HepG2 (cell line): ENCODE measurements around the gene SLC22A4. TPM values are rescaled to one million over a fixed set of nuclear protein-coding genes. Genes with fewer than 3 reads are reported as not detected.

ENCODE experiments used
- TAF15 ChIP-seq: fragments of 200-400 bp; formaldehyde crosslinking; IDR thresholded peaks from one replicate; pipeline ENCODE4 v1.6.1; 2018; ENCODE audit warnings: mild to moderate bottlenecking, low read depth, low read length; ENCODE audit not compliant: poor library complexity, severe bottlenecking
- ZNF251 ChIP-seq: sonication (generic); formaldehyde crosslinking; IDR thresholded peaks from 2 replicates; pipeline ENCODE4 v1.9.0; 2021; ENCODE audit warnings: mild to moderate bottlenecking, missing genetic modification reagents
- ZNF598 ChIP-seq: sonication (generic); formaldehyde crosslinking; IDR thresholded peaks from 2 replicates; pipeline ENCODE4 v1.5.1; 2020; ENCODE audit warnings: mild to moderate bottlenecking, missing genetic modification reagents, borderline replicate concordance
- polyA plus RNA-seq, 8 experiments: library from polyadenylated mRNA; depleted of rRNA in 3 of 8; stranded (reverse) in 7 of 8; unstranded in 1 of 8; fragments of >200 nt; fragmentation: Illumina TruSeq in 4 of 8; extraction: Trizol in 4 of 8; gene quantifications; 2 replicates each; pipeline versions ENCODE4 v1.2.1 to v1.2.3, GENCODE V29; 2011 to 2016; ENCODE audit warnings: low read depth in 4 of 8, missing spikeins in 1 of 8, mixed read lengths in 1 of 8; ENCODE audit not compliant: insufficient read depth in 1 of 8
- total RNA-seq, 5 experiments: library from RNA; depleted of rRNA; stranded (reverse); fragments of >200 nt; fragmentation: Illumina TruSeq; extraction: Trizol; gene quantifications; 2 replicates each; pipeline ENCODE4 v1.2.3, GENCODE V29; 2016; ENCODE audit warnings: low read depth in 1 of 5
- TF ChIP-seq, protein P1 (sequence below): sonication (generic); formaldehyde crosslinking; IDR thresholded peaks from 2 replicates; pipeline ENCODE4 v1.4.0; 2020; ENCODE audit warnings: missing genetic modification reagents
- TF ChIP-seq, protein P2 (sequence below): sonication (generic); formaldehyde crosslinking; IDR thresholded peaks from 2 replicates; pipeline ENCODE4 v1.5.1; 2020; ENCODE audit warnings: missing genetic modification reagents, mild to moderate bottlenecking, borderline replicate concordance
- TF ChIP-seq, protein P3 (sequence below): sonication (generic); formaldehyde crosslinking; IDR thresholded peaks from 2 replicates; pipeline ENCODE4 v1.8.0; 2022; ENCODE audit warnings: mild to moderate bottlenecking, missing genetic modification reagents; ENCODE audit not compliant: insufficient replicate concordance
- TF ChIP-seq, protein P4 (sequence below): sonication (generic); formaldehyde crosslinking; conservative IDR thresholded peaks from 2 replicates; pipeline ENCODE4 v1.4.0; 2020; ENCODE audit warnings: missing genetic modification reagents

The SLC22A4 gene
- total and polyA plus RNA-seq, 2 of the 13 experiments (the other 11 are each of a cell fraction or from before 2014, with no cell fraction given): 0.33 to 0.62 TPM

DNA sequence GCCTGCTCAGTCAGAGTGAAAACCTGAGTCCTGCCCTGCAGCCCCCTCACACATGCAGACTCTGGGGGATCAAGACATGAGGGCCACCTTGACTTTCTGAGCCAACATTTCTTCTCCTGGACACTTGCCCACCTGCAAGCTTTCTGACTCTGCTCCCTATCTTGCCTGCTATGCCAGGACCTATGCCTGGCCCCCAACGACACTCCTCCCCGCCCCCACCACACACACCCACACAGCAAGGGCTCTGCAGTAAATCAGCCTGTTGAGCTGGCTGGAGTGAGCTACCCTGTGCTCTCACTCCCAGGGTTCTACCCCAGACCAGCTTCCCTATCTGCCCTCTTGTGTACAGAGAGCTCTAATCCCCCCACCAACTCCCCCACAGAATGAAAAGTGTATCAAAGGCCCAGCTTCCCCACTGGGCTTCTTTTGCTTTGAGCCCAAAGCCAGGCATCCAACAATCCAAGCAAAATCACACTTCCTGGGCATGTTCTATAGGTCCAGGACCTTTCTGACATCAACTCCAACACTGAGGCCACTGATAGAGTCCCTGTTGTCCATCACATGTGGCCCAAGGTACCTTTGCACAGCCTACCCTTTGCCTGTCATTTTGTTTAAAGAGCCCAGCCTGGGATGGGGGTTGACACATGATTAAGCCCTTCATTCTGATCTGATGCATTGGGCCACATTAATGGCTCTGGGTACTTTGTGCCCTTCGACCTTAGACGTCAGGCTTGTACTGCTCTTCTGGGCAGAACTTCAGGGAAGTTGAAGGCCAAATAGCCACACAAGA, 29.5 kb upstream of the SLC22A4 start (continued):
- TF ChIP-seq, protein P1, sequence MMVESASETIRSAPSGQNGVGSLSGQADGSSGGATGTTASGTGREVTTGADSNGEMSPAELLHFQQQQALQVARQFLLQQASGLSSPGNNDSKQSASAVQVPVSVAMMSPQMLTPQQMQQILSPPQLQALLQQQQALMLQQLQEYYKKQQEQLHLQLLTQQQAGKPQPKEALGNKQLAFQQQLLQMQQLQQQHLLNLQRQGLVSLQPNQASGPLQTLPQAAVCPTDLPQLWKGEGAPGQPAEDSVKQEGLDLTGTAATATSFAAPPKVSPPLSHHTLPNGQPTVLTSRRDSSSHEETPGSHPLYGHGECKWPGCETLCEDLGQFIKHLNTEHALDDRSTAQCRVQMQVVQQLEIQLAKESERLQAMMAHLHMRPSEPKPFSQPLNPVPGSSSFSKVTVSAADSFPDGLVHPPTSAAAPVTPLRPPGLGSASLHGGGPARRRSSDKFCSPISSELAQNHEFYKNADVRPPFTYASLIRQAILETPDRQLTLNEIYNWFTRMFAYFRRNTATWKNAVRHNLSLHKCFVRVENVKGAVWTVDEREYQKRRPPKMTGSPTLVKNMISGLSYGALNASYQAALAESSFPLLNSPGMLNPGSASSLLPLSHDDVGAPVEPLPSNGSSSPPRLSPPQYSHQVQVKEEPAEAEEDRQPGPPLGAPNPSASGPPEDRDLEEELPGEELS (CRISPR knock-in tag): no peak
- TF ChIP-seq, protein P2, sequence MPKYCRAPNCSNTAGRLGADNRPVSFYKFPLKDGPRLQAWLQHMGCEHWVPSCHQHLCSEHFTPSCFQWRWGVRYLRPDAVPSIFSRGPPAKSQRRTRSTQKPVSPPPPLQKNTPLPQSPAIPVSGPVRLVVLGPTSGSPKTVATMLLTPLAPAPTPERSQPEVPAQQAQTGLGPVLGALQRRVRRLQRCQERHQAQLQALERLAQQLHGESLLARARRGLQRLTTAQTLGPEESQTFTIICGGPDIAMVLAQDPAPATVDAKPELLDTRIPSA: no peak
- TF ChIP-seq, protein P3, sequence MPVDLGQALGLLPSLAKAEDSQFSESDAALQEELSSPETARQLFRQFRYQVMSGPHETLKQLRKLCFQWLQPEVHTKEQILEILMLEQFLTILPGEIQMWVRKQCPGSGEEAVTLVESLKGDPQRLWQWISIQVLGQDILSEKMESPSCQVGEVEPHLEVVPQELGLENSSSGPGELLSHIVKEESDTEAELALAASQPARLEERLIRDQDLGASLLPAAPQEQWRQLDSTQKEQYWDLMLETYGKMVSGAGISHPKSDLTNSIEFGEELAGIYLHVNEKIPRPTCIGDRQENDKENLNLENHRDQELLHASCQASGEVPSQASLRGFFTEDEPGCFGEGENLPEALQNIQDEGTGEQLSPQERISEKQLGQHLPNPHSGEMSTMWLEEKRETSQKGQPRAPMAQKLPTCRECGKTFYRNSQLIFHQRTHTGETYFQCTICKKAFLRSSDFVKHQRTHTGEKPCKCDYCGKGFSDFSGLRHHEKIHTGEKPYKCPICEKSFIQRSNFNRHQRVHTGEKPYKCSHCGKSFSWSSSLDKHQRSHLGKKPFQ: no peak
- TF ChIP-seq TAF15 (no peak), ZNF251 (CRISPR knock-in tag) (no peak), ZNF598 (CRISPR knock-in tag) (no peak)
- TF ChIP-seq, protein P4, sequence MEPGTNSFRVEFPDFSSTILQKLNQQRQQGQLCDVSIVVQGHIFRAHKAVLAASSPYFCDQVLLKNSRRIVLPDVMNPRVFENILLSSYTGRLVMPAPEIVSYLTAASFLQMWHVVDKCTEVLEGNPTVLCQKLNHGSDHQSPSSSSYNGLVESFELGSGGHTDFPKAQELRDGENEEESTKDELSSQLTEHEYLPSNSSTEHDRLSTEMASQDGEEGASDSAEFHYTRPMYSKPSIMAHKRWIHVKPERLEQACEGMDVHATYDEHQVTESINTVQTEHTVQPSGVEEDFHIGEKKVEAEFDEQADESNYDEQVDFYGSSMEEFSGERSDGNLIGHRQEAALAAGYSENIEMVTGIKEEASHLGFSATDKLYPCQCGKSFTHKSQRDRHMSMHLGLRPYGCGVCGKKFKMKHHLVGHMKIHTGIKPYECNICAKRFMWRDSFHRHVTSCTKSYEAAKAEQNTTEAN: no peak
